HG03565 (cell line): ENCODE measurements around the gene BCORL1.

Experiments used
- ATAC-seq: cut with Tn5 transposase; IDR thresholded peaks from one replicate; pipeline ENCODE4 v1.9.1; 2021; ENCODE audit warnings: mild to moderate bottlenecking, moderate library complexity; ENCODE audit not compliant: unreplicated experiment

The BCORL1 gene

DNA sequence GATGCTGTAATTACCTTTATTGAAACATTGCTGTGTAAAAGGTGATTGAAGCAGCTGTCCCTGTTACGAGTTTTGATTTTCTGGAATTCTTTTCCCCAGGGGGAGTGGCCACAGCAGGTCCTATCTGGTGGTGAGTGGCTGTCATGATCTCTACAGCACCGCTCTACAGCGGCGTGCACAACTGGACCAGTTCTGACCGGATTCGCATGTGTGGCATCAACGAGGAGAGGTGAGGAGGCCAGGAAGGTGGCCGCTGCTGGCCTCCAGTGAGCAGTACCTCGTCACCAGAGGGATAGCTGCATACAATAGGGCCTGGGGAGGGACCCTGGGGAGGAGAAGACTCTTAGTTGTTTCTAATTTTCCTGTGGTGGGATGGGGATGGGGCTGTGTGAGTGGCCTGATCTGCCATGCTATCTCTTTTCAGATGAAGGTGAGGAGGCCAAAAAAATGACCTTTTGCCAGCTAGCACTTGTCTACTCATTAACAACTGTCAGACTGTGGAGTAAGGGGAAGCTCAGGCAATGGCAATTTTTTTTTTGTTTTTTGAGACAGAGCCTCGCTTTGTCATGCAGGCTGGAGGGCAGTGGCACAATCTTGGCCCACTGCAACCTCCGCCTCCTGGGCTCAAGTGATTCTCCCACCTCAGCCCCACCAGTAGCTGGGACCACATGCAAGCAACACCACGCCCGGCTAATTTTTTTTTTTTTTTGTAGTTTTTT lies 22.8 kb downstream of the BCORL1 start:
- ATAC-seq: no peak

- ATAC-seq: no peak
Measured at GRCh38 chrX:130009658-130010223, 27.3 kb downstream of the BCORL1 start.

- no peak for ATAC-seq
Measured at GRCh38 chrX:130012683-130013082, 30.2 kb downstream of the BCORL1 start.

- ATAC-seq: no peak
Measured at GRCh38 chrX:130013661-130014060, 31.2 kb downstream of the BCORL1 start.

- no peak for ATAC-seq
Measured at GRCh38 chrX:130014356-130014755, 31.9 kb downstream of the BCORL1 start.

DNA sequence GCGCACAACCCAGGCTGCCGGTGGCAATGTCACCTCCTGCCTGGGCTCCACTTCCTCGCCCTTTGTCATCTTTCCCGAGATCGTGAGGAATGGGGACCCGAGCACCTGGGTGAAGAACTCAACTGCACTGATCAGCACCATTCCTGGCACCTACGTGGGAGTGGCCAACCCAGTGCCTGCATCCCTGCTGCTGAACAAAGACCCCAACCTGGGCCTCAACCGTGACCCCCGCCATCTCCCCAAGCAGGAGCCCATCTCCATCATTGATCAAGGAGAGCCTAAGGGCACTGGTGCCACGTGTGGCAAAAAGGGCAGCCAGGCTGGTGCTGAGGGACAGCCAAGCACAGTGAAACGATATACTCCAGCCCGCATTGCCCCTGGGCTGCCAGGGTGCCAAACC lies 32.3 kb downstream of the BCORL1 start:
- ATAC-seq: no peak

GRCh38 chrX:130015181-130015580 lies 32.7 kb downstream of the BCORL1 start:
- no peak for ATAC-seq

DNA sequence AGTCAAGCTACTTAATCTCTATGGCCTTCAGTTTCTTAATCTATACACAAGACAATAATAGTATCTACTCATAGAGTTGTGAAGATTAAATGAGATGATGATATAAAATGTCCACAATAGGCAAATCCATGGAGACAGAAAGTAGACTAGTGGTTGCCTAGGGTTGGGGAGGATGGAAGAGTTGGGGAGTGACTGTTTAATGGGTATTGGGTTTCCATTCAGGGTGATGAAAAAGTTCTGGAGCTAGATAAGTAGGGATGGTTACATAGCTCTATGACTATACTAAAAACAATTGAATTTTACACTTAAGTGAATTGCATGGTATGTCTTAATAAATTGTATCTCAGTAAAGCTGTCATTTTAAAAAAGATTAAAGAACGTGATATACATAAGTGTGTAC lies 35.7 kb downstream of the BCORL1 start:
- no peak for ATAC-seq

DNA sequence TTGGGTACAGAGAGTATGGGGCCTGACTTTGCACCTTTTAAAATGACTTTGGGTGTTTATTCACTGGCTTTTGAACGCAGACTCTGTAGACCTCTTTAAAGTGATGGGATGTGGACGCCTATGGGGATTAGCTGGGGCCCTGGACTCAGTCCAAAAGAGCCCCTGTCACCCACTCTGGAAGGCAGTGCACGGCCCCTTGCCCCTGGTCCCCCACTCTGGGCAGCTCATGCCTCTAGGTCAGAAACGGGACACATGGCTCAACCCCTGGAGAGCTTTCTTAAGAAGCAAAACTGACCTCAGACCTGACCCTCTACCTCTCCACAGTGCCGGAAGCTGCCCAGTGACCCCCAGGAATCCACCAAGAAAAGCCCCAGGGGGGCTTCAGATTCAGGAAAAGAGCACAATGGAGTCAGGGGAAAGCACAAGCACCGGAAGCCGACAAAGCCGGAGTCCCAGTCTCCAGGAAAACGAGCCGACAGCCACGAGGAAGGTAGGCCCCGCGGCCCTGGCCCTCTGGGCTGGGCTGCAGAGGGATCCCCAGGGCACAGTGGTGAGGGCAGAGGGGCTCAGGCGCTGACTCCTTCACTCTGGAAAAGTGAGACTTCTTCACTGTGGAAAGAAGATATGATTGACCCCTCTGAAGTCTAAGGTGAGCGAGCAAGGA lies 38.4 kb downstream of the BCORL1 start:
- no peak for ATAC-seq

GRCh38 chrX:130024127-130024526 lies 41.7 kb downstream of the BCORL1 start:
- ATAC-seq: peak; percentile 98

GRCh38 chrX:130025256-130025655 lies 42.8 kb downstream of the BCORL1 start:
- no peak for ATAC-seq

DNA sequence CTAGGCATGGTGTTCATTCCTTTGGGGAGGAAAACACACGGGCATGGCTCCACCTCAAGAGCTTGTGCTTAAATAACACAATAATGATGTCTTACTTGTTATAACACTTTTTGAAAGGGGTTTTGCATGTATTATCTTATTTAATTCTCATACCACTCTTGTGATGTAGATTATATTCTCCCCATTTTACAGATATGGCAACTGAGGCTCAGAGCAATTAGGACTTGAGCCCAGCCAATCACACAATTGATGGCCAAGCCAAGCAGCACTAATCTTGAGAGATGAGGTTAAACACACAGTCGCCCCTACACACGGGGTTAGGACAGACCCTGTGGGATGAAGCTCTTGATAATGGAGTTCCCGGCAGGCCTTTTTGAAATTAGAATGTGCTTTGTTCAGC lies 45.1 kb downstream of the BCORL1 start:
- ATAC-seq: no peak

DNA sequence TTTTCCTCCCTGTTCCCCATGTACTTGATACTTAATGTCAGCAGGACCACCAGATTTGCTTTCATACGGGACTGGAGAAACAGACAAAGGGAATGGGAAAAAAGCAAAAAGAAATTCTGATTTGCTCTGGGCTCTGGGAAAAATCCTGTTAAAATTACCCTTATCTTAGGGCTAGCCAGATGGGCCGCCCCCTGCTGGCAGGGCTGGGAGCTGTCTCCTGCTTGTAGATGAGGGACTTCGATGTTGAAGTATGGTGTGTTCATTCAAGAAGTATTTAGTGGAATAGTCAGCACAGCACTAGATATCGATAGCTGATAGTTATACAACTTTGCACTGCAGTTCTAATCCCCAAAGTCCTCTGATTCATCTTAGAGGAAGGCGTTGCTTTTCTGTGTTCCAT lies 45.8 kb downstream of the BCORL1 start:
- ATAC-seq: no peak

DNA sequence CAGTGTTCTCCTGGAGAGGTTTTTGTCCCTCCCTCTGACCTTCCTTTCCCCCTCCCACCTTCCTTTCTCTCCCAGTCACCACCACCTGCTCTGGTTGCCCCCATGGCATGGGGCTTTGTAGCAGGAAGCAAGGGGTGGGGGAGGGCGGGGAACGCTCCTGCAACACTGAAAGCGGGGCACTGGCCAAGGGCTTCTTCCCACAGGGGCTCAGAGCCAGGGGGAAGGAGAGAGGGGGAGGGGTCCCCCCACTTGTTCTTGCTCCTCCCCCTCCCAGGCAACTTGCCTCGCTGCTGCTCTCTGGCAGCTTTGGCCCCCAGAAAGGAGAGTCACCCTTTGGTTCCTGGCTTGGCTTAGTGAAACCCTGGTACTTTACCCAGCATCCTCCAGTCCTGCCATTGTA lies 48.4 kb downstream of the BCORL1 start:
- ATAC-seq: no peak

GRCh38 chrX:130032552-130032951 lies 50.1 kb downstream of the BCORL1 start:
- ATAC-seq: no peak

GRCh38 chrX:130034178-130034577 lies 51.7 kb downstream of the BCORL1 start:
- ATAC-seq: no peak

- ATAC-seq: no peak
Measured at GRCh38 chrX:130039847-130040246, 57.4 kb downstream of the BCORL1 start.

- no peak for ATAC-seq
Measured at GRCh38 chrX:130047416-130047815, 65.0 kb downstream of the BCORL1 start.

- no peak for ATAC-seq
Measured at GRCh38 chrX:130048686-130049222, 66.3 kb downstream of the BCORL1 start.

- no peak for ATAC-seq
Measured at GRCh38 chrX:130049821-130050220, 67.4 kb downstream of the BCORL1 start.

DNA sequence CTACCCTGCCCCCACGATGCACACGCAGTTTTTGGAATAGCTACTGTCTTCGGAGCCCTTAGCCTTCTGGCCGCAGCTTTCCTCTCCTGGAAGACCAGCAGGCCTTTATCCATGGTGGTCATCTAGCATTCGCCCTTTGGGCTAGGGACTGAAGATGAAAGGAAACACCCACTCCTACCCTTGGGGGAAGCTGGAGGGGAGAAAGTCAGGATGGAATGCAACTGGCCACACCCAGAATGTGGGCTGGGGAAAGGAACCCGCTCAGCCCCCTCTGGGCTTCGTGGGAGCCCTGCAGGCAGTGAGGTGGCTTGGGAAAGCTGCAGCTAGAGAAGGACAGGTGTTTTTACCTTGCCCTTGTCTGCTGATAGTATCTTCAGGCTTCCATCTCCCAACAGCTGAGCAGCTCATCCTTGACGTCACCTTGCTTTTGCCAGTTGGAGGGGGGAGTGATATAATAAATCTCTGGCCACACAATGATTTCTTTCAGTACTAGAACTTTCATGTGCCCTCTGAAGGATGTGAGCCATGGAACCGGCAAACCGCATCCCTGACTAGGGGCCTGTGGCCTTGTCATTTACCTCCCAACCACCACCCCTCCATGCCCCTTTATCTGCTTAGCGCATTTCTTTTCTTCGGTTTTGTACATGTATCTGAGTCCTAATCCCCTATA lies 68.9 kb downstream of the BCORL1 start:
- ATAC-seq: no peak

- ATAC-seq: no peak
Measured at GRCh38 chrX:130053236-130053635, 70.8 kb downstream of the BCORL1 start.
